ENCODE data around the gene BTG1.

Gene BTG1, protein sequence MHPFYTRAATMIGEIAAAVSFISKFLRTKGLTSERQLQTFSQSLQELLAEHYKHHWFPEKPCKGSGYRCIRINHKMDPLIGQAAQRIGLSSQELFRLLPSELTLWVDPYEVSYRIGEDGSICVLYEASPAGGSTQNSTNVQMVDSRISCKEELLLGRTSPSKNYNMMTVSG

DNA sequence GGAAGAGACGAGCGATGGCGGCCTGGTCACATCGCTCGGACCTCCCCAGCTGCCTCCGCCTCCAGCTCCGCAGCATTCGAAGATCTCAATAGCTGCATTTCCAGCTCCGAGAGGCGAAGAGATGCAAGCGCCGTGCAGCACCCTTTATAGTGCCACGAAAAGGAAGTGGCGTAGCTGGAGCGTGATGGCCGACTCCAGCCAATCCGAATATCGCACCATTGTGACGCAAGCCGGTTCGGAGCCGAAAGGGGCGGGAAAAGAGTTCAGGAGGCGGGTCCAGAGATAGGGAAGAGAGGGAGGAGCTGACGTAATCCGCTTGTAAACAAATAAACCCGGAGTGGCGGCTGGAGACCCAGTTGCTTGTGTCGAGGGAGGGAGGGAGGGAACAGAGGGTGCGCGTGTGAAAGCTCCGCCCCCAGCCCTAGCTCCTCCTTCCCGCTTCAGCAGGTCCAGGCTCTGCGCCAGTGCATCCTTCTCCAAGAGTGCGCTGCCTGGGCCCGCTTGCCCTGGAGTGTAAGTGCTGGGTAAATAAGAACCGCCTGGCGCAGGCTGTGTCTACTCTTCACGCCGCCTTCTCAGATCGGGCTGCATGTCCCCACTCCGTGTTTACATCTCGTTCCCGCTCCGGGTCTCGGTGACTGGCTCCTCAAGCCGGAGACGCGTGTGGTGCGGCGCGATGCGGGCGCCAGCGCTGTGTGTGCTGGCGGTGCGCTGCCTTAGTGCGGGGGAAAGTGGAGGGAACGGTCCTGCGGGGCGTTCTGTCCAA, at the start of gene BTG1:
BTG1 (minus strand) TSS at position 116 of the 766 bp plus-strand sequence. CDS start 311 bp downstream, outside the sequence.
- DNase-seq (ENCODE audit: low spot score), result peak; percentile 100

DNA sequence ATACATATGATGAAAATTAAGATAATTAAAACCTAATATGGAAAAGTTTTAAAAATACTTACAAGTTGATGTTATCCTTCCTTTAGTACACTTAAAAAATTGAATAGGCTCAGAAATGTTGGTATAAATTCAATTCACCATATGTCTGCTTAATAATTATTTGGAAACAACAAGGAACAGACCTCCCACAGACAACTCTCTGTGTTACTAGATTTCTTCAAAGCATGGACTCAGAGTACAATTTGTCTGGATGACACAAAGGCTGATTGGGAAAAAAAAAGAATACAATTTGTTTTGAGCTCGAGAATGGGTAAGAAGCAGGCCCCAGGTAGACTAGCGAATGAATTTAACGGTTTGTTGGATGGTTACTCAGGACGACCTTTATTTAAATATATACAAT, 48.9 kb upstream of the BTG1 start:
- DNase-seq (ENCODE audit: low spot score), result no peak

DNA sequence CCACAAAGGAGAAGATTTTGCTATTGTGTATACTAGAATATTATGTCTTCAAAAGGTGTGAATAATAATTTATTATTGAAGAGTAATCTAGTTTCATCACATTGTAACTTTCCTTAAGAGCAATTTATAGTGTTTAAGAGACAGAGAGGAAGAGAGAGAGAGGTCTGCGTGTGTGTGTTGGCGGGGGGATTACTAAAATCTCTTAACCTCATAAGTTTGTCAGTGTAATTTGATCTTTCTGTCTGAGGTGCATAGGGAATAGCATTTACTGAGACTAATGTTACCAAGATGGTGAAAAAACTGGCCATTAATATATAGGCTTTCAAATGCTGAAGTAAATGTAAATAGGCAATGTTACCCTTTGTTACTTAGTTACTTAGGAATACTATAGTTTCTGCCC, 48.2 kb upstream of the BTG1 start:
- no peak for DNase-seq (ENCODE audit: low spot score)

DNA sequence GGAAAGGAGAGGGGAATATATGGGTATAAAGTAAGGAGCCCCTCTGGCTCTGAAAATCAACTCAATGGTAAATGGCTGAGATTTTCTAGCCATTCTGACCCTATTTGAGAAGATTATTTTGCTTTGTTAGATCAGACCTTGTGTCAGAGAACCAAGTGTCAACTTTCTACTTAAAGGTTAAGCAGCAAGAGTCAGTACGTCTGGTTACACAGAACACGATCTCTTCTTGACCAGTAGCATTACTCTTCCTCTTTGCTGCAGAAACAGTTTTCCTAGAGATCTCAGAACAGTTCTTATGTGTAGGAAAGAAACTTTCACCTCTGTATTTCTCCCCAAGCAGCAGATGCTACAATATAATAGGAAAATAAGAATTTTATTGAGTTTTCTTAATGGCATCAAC, 47.4 kb upstream of the BTG1 start:
- no peak for DNase-seq (ENCODE audit: low spot score)

DNA sequence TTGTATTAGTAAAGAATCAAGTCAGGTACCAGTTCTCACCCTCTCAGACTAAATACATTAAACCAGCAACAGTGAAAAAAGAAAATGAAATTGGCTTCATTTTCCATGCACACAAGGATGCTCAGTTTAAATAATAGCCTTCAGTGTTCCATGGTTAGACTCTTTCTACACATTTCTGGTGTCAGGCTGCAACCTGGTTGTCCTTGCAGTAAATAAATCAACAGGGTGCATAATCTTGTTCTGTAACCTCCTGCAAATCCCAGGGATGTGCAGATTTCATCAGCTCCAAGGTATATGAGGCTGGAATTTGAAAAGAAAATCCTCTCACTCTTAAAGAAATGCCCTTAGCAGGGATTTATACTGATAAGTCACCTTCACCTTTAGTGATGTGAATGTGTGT, 46.7 kb upstream of the BTG1 start:
- DNase-seq (ENCODE audit: low spot score), result no peak

DNA sequence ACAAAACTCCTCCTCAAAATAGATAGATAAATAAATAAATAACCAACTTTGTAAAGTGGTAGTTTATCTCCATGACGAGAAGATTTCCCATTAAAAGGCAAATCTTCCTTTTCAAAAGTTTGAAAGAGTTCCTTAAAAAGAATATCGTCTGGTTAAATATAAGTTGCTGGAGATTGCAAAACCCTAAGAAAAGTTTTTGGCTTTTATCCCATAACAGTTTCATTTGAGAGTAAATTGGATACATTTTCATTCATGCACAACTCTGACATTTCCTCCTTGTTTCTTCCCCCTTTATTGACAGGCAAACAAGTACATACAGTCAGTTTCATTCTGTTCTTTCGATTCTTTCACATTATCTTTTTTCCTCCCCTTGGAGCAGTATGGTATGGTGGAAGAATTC, 45.4 kb upstream of the BTG1 start:
- no peak for DNase-seq (ENCODE audit: low spot score)

DNA sequence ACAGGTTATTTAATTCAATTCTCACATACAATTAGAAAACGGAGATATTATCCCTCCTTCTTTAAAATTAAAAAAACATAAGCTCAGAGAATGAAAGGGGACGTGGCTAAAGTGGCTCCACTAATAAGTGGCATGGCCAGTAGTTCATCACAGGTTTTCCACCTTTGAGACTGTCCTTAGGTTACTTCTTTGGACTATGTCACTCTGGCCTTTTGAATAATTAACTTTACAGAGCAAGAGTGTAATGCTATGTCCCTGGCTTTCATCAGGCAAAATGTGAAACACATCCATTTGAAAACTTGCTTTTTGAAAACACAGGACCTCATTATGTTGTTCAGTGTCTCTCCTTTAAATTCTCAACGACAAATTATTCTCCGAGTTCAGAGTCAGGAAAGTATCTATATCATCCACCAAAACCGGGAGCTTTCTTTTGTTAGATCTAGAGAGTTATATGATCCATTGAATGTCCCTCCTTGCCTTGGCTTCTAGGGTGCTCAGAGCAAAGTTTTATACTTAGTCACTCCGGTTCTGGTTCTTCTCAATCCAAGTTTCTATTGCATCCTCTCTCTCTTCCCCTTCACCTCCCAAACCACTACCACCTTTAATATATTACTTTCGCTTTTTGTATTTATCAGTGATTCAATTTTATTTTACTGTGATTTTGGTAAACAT, 43.0 kb upstream of the BTG1 start:
- DNase-seq (ENCODE audit: low spot score), result no peak

DNA sequence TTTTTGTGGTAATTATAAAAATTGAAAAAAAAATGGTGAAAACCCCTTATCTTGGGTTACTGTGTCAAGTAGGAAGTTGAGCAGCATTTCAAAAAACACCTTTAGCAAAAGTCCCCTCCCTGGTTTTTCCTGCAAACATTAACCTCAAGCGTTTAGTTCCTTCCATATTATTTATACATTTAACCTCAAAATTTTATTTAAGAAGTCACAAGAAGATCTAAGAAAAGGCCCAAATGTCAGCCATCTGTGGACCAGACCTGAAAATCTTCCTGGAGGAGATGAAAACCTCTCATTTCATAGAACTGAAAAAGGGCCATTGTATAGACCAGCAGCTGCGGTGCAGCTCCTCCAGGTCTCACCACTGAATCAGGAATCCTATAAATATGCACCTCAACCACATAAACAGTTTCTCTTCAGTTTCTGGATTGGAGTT, 40.4 kb upstream of the BTG1 start:
- no peak for DNase-seq (ENCODE audit: low spot score)

DNA sequence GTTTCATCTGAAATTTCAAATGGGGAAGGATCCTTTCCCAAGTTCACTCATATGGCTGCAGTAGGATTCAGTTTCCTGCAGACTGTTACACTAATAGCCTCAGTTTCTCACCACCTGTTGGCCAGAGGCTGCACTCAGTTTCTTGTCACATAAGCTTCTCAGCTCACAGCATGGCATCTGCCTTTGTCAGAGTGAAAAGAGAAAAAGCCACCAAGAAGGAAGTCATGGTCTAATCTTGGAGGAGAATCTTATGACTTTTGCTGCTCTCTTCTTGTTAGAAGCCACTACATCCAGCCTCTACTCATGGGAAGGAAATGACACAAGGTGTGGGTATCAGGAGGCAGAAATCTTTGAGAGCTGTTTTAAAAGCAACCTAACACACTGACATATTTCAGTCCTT, 39.4 kb upstream of the BTG1 start:
- no peak for DNase-seq (ENCODE audit: low spot score)

DNA sequence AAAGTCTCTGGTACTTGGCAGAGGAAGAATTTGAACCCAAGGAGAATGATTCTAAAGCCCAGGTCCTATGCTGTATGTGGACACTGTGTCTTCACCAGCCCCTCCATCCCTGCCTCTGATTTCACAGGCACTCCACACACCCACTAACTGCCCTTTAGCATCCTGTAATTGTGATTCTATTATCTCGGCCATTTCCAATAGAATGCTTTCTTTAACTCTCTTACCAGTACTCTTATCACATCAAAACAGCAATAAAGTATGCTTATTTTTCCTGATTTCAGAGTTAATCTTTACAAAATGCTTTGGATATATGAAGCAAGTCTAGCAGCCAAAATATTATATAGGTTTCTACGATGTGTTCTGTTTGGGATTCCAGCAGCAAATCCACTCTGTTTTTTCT, 37.9 kb upstream of the BTG1 start:
- no peak for DNase-seq (ENCODE audit: low spot score)

DNA sequence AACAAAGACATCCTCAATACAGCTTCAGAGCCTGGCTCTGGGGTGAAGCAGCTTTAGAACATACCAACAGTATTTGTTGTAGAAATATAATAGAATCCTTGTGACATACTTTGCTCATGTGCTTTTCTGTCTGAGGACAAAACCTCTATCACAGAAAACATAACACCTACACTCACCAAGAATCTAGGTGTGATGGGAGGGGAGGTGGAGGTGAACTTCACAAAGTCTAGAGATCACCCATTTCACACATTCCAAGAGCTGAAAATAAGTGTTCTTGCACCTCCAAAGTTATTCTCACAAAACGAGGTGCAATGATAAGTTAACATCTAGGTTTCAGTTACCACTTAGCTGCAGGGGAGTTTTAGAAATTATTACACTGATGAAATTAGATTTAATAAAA, 32.7 kb upstream of the BTG1 start:
- no peak for DNase-seq (ENCODE audit: low spot score)

DNA sequence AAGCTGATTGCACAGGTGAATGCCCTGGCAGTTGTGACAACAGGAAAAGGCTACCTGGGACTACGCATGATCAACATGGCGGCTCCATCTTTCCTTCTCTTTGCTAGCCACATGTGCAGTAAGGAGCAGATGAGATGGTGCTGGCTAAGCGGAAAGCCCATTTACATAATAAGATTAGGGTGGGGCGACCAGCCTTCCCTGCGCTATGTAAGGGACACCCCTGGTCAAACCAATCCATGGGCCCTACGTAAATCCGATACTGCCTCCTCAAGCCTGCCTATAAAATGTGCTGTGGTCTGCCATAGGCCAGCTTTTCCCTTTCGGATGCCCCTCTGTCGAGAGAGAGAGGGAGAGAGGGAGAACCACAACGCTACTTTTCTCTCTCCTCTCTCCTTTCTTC, 31.0 kb upstream of the BTG1 start:
- no peak for DNase-seq (ENCODE audit: low spot score)

DNA sequence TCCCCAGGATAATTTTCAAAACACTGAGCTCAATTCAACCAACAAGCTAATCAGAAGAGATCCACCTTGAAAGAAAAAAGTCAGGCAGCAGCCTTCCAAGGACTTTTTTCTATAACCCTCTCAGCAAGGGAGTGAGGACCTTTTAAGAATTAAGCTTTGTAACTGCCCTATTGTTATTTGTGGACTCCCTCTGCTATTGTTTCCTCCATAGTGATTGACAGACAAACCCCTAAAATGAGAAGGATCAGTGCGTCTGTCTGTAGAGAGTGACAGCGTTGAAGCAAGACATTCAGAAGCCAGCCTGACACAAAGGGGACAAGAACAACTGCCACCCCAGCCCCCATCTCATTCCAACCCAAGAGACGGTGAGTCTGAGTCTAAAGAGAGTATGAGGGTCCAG, 30.3 kb upstream of the BTG1 start:
- DNase-seq (ENCODE audit: low spot score), result no peak

DNA sequence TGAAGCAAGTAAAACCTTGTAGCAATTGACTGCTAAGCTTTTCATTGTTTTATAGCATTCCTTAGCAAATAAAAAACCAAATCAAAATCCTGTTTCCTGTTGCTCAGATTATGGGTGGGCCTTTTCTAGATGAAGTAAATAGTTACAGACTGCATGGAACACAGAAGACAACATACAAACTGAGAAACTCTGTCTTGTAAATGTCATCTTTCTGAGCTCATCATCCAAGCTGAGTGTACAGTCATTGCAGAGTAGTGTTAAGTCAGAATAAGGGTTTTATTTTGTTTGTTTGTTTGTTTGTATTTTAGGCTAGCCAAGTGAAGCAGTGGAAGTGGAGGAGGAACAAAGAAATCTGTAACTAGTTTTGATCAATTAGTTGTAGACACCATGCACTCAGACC, 24.4 kb upstream of the BTG1 start:
- no peak for DNase-seq (ENCODE audit: low spot score)

DNA sequence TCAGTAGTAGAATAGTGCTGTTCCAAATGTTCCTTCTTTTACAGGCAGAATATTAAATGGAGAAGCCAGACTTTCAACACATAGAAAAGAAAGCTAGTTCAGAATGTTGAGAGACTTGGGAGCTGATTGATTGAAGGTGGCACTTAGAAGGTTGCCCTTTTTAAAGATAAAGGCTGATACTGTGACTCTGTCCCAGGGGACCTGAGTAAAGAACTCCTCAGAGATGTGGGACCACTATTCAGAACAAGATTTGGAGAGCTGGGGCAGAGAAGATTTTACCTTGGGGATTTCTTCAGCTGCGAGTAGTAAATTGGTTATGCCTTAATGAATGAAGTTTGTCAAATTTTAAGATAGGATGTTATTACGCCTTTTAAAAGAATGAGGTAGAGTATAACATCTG, 21.4 kb upstream of the BTG1 start:
- DNase-seq (ENCODE audit: low spot score), result no peak

DNA sequence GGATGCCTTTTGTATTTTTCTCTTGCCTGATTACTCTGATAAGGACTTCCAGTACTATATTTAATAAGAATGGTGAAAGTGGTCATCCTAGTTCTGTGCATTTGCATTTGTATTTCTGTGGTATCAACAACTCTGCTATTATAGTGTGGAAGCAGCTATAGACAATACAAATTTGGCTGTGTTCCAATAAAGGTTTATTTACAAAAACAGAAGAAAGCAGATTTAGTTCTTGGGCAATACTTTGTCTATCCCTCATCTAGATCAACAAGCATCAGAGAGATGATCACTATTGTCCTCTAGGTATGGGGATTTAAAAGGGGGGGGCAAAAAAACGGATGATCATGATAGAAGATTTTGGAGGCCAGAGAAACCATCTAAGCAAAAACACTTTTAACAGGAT, 19.1 kb upstream of the BTG1 start:
- no peak for DNase-seq (ENCODE audit: low spot score)

DNA sequence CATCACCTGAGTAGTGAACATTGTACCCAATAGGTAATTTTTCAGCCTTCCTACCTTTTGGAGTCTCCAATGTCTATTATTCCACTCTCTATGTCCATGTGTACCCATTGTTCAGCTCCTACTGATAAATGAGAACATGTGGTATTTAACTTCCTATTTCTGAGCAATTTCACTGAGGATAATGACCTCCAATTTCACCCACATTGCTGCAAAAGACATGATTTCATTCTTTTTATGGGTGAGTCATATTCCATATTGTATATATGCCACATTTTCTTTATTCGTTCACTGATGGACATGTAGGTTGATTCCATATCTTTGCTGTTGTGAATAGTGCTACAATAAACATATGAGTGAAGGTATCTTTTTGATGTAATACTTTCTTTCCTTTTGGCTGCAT, 16.4 kb upstream of the BTG1 start:
- no peak for DNase-seq (ENCODE audit: low spot score)

DNA sequence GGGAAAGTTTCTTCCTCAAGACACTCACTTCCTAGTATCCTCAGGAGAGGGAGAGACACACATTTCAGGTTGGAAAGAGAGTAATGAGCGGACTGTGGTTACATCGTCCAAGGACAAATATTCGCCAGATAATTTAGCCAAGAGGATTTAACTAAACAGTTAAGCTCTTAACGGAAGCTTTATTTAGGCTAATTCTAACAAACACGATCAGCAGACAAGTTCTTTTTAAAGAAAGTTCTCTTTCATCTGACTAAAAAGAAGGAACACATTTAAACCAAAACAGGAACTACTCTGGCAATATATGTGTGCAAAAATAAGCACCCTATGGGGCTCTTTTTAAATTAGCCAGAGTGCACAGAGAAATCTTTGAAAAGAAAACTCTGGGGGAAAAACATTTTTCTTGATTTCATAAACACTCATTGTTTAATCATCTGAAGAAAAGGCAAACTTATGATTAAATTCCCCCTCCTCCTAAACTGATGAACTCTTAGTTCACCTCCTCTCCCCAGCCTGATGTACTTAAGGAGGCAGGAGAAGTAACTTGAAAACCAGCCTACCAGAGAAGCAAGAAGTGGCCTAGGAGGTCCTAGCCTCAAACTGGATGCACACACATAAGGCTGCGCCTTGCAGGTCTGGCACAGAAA, 13.3 kb upstream of the BTG1 start:
- no peak for DNase-seq (ENCODE audit: low spot score)

DNA sequence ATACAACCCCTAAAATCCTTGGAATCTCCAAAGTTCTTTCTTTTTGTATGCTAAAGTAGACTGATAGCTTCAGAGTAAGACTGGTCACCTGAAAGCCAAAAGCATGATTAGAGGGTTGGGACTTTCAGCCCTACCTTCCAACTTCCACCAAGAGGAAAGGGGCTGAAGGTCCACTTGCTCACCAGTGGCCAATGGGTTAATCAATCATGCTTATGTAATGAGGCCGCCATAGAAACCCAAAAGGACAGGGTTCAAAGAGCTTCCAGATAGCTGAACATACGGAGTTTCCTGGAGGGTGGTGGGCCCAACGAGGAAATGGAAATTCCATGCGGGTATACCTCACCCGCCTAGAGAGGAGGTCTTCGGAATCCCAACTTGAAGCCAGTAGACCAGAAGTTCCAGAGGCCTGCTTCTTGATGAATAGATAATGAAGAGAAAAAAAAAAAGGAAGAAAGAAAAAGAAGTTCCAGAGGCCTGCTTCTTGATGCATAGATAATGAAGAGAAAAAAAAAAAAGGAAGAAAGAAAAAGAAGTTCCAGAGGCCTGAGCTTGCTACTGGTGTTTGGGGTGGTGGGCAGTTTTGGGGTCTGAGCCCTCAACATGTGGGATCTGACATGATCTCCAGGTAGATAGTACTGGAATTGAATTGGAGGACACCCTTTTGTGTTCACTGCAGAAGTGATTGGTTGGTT, 11.2 kb upstream of the BTG1 start:
- DNase-seq (ENCODE audit: low spot score), result no peak

DNA sequence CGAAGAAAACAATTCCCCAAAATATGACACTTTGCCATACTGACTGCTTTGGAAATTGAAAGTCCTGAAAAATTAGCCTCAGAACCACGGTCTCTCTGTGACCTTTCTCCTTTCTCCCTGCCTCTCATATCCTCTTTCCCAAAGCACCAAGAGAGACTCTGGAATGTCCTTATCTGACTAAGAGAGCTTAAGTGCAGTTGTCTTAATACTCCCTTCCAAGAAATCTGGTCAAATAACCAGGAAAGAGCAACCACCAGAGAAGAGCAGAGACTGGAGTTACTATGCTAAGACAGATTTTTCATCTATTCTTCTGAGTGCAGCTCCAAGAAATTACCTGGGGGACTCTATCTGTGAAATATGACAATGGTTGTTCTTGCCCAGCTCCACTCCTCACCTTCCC, 10.5 kb upstream of the BTG1 start:
- DNase-seq (ENCODE audit: low spot score), result no peak

DNA sequence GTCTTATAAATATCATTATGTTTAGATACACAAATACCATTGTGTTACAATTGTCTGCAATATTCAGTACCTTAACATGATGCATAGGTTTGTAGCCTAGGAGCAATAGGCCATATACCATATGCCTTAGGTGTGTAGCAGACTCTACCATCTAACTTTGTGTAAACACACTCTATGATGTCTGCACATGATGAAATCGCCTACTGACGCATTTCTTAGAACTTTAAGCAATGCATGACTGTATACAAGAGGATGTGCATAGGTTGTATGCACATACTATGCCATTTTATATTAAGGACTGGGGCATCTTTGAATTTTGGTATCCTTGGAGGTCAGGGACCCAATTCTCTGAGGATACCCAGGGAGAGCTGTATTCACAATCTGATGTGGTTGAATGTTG, 10.1 kb upstream of the BTG1 start:
- no peak for DNase-seq (ENCODE audit: low spot score)

DNA sequence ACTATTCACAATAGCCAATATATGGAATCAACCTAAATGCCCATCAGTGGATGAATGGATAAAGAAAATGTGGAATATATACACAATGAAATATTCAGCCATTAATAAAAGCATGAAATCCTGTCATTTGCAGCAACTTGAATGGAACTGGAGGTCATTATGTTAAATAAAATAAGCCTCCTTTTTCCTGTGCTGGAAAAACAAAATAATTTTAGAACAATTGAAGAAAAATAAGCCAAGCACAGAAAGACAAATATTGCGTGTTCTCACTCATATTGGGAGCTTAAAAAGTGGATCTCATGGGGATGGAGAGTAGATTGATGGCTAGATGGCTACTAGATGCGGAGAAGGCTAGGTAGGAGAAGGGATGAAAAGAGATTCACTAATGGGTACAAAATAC, 6.3 kb upstream of the BTG1 start:
- no peak for DNase-seq (ENCODE audit: low spot score)

All from kidney tubule cell (primary cell).